ENCODE measurements around the gene ADAMTS9.

The ADAMTS9 gene

DNA sequence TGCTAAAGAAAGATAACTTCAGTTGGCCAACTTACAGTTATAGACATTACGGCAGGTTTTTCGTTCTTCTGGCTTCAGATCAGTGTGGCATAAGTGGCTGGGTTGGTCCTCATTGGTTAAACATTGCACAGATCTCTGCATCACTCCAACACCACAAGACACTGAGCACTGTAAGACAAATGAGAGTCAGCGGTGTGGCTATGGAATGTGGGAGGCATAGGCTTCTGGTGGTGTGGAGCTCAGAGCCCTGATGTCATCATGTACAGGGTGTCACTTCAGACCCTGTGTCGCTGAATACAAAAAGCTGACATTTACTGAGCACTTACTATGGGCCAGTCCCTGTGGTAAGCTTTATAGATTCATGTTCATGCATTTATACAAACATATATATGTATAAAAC, 146.0 kb downstream of the ADAMTS9 start:
- DNase-seq (ENCODE audit: low read depth in 2 of 2) = no peak

DNA sequence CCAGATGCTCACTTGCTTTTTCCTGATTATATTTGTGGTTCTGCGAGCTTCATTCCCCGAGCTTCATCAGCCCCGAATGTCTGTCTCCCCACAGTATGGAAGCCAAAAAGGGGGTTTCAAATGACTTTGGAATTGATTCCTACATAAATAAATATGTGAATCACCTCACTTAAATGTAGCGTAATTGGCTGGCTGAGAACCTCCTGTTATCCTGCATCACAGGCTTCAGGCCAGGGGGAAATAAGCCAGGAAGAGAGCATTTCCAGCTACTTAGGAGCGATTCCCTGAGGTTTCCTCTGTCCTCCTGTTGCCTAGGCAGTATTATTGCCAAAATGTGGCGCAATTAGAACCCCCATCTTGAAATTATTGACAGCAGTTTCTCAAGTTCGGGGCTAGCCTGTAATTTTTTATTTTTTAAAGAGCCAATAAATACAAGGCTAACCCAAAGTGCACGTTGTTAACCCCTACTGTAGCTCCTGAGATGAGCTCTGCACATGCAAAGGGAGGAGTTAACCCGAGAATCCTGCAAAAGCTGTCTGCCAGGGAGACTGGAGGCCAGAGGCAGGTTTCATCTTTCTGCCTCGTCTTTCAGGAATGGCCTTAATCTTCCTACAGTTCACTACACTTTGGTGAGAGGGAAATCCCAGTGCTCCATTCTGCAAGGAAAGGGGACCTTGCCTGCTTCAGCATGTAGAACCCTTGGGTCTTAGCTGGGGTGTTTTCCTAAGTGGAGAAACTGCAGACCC, 148.2 kb downstream of the ADAMTS9 start:
- no peak for DNase-seq (ENCODE audit: low read depth in 2 of 2)

DNA sequence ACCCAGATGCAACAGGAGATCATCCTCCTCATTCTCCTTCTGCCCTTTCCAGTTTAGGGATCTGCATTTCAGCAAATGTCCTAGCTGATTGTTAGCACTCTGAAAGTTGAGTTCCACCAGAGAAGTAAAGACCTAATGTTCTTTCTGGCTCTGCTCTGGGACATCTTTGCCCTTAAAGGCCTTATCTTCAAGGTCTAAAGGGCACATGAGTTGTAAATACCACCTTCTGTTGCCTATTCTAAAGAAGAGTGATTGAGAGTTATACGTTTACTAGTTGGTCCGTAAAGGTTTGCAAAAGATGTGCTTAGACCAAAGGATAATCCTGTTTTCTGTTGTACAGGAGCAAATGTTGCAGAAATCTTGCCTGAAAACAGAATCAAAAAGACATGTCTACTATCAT, 151.6 kb downstream of the ADAMTS9 start:
- no peak for DNase-seq (ENCODE audit: low read depth in 2 of 2)

DNA sequence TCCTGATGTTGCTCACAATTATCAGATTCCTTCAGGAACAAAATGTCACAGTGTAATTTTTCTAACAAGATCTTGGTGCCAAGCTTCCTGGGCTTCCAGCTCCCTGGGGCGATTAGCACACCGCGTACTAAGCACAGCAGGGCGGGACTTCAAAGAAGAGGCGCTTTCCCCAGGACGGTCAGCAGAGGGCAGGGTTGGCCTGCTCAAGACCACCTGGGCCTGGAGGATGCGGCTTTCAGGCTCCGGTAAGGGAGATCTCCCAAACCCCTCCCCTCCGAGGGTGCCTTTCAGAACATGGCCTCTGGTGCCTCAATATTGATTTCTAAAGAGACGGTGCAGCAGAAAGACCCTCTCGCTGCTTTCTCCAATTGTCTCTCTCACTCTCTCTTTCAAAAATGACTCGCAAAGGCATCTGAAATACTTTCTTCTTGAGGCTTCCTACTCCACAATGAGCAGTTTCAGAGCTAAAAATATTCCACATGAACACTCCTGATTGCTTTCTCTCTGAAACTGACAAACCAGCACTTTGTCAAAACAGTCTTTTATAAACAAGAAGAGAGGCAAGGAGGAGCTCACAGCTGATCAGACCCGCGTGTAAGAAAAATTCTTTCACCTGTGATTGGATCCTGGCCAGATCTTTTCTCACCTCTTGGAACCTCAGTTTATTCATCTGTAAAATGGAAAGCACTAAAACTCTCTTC, 154.0 kb downstream of the ADAMTS9 start:
- peak in 1 of 2 donors; percentile 18 for DNase-seq (ENCODE audit: low read depth in 2 of 2)

DNA sequence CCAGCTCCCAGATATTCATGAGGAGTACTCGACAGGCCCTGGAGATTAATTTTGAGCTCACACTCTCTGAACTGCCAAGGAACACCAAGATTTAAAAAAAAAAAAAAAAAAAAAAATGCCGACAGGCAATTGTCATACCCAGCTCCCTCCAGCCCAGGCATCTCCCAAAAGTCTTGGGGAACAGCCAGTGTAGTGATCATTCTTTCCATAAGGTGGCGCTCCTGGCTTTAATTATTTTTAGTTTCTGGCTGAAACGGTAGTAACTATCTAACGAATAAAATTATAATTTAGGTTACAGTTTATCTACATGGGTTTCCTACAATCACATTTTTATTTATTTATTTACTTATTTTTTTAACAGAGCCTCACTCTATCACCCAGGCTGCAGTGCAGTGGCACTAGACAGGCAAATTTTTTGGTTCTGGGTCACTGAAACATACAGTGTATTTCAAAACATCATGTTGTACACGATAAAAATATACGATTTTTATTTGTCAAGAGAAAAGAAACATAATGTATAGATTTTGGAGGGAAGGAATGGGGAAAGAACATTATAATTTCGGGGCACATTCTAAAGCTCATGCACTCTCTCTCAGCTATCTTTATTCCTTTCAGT, 157.3 kb downstream of the ADAMTS9 start:
- DNase-seq (ENCODE audit: low read depth in 2 of 2) = no peak

DNA sequence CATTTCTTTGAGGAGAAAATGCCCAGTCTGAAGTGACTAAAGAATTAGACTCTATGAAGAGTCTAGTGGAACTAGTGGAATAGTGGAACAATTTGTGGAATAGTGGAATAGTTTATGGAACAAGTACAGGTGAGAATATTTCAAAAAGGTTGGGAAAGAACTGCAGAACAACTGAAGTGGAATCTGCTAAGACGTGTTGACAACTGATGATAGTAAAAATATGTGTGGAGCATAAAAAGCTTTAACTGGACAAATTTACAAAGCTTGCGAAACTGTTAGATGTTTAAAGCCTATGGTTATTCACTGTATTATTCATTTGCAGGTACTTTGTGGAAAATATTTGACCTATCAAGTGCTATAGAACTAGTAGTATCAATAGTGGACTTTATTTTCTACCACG, 164.5 kb downstream of the ADAMTS9 start:
- DNase-seq (ENCODE audit: low read depth in 2 of 2) = no peak

DNA sequence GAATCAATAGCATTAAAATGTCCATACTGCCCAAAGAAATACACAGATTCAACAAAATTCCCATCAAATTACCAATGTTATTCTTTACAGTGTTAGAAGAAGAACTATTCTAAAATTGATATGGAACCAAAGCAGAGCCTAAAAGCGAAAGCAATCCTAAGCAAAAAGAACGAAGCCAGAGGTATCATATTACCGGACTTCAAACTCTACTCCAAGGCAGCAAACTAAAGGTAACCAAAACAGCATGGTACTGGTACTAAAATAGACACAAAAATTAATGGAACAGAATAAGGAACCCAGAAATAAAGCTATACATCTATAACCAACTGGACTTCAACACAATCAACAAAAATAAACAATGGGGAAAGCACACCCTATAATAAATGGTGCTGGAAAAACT, 167.5 kb downstream of the ADAMTS9 start:
- no peak for DNase-seq (ENCODE audit: low read depth in 2 of 2)

DNA sequence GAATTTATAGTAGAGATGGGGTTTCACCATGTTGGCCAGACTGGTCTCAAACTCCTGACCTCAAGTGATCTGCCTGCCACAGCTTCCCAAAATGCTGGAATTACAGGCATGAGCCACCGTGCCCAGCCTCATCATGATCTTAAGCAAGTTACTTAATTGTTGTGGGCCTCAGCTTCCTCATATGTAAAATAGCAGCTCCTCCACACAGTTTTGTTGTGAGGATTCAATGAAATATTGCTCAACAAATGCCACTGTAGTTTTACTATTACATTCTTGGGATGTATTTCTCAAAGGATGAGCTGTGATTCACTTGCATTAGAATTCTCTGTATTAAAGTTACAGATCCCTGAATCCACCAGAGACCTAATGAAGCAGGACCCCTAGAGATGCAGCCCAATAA, 168.8 kb downstream of the ADAMTS9 start:
- DNase-seq (ENCODE audit: low read depth in 2 of 2) = no peak

DNA sequence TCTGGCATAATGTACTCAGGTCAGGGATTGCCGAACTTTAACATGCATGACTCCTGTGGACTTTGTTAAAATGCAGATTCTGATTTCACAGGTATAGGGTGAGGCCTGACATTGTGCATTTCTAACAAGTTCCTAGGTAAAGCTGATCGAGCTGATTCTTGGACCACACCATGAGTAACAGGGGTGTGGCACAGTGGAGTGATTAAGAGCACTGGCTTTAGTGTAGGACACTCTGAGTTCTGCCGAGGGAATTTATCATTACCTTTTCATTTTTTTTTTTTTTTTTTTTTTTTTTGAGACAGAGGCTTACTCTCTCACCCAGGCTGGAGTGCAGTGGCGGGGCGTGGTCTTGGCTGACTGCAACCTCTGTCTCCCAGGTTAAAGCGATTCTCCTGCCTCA, 169.3 kb downstream of the ADAMTS9 start:
- no peak for DNase-seq (ENCODE audit: low read depth in 2 of 2)

DNA sequence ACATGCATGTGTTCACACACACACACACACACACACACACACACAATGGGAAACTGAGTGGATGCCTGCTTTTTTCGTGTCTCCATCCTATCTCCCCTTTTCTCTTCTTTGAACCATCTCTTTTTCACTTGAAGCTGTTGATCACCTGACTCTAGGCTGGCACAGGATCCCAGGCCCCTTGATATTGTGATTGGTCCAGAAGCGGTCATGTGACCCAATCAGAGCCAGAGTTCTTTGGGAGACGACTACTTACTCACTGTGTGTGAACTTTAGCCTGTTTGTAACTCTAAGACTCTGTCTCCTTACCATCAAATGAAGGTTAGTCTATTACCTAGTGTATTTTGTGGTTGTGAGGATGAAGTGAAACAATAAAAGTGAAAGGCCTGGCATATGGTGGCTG, 172.9 kb downstream of the ADAMTS9 start:
- DNase-seq (ENCODE audit: low read depth in 2 of 2) = no peak

DNA sequence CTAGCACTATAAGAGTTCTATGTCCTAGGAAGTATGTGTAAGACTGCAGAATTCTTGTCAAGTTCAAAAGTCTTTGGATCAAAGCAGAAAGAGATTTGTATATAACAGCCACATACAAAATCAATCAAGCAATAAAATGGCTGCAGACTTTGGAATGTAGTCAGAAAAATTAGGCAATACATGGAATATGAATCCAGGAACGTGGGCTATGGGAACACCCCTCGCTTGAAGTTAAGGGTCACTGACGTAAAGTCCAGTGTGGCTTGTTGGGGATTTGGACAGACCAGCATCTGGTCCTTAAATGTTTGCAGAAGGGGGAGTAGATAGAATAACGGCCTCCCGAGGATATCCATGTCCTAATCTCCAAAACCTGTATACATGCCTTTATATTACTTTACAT, 178.6 kb downstream of the ADAMTS9 start:
- DNase-seq (ENCODE audit: low read depth in 2 of 2) = no peak

DNA sequence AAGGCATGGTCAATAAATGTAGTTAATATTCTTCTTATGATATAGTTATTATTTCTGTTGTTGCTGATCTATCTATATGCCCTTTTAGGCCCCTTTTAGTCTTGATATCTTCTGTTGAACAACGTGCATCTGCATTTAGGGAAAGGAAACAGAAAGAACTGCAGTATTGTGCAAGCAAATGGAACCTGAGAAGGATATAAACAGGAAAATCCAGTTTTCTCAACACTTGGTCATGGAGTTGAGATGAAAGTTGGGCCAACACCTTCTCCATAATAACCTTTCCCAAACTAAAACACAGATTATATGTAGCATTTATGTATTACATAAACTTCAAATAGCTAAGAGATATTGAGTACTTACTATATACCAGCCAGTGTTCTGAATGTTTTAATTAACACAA, 179.7 kb downstream of the ADAMTS9 start:
- no peak for DNase-seq (ENCODE audit: low read depth in 2 of 2)

DNA sequence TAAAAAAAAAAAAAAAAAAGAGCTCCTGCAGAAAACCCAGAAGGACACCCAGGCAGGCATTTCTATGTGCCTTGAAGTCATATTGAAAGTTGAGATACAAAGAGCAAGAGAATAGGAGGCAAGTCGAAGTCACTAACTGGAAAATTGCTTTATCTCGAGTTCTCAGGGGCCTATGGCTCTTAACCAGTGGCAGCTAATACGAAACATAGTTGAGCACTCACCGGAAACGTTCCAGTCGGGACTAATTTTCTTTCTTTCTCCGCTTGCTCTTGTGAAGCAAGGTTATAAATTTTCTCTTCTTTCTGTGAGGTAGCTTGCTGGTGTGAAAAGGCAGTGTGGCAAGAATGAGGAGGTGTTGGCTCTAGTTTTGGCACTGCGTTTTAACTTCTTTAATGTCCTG, 181.5 kb downstream of the ADAMTS9 start:
- DNase-seq (ENCODE audit: low read depth in 2 of 2) = no peak

DNA sequence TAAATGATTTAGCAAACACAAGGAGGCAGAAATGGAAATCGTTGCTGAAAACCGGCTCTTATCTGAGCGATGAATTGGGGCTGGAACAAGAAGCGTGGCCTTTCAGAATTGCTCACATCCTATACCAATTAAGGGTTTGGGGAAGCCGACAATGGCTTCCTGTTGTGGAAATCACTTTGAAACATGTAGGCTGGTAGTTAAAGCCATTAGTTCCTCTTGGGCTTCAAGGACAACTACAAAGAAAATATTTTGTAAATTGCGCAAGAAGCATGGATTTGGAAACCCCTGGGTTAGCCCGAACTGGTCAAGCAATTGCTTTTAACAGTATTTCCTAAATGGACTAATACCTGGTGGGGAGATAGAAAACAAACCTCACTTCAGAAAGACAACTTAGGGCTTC, 182.4 kb downstream of the ADAMTS9 start:
- no peak for DNase-seq (ENCODE audit: low read depth in 2 of 2)

DNA sequence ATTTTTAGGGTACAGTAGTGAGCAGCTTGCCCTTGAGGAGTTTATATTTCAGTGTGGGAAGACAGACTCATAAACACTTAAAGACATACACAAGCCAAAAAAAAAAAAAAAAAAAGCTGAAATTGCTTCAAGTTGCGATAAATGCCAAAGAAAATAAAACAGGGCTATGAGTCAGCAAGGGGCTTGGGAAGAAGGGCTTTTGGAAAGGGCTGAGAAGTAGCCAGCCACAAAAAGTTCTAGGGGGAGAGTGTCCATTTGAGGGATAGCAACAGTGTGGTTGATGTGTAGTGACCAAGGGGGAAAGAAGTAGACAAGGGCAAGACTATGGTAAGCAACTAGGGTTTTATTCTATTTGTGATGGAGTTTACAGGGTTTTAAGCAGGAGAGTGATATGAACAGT, 185.5 kb downstream of the ADAMTS9 start:
- DNase-seq (ENCODE audit: low read depth in 2 of 2) = no peak

DNA sequence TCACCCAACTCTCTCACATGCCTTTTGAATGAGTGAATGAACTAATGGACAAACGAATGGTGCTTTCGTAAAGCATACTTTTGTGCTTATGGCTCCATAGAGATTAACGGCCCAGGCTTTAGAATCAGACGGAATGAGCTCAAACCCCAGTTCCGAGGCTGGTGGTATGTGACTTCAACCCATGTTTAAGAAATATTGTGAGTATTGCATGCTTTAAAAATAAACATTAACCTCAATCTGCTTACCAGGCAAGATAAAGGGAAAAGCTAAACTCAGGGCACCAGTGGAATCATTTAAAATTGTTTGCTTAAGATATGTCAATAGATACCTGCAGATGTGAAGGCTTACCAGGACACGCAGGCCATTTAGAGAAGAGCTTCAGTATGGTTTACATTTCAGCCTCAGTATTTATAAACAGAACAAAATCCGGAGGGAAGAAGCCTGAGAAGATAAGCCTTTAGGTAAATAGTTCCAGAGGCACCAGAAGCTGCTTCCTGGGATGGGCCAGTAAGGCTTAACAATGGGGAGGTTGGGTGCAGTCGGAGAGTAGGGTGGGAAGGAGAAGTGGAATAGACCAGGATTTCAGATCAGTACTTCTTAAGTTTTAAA, 186.4 kb downstream of the ADAMTS9 start:
- no peak for DNase-seq (ENCODE audit: low read depth in 2 of 2)

DNA sequence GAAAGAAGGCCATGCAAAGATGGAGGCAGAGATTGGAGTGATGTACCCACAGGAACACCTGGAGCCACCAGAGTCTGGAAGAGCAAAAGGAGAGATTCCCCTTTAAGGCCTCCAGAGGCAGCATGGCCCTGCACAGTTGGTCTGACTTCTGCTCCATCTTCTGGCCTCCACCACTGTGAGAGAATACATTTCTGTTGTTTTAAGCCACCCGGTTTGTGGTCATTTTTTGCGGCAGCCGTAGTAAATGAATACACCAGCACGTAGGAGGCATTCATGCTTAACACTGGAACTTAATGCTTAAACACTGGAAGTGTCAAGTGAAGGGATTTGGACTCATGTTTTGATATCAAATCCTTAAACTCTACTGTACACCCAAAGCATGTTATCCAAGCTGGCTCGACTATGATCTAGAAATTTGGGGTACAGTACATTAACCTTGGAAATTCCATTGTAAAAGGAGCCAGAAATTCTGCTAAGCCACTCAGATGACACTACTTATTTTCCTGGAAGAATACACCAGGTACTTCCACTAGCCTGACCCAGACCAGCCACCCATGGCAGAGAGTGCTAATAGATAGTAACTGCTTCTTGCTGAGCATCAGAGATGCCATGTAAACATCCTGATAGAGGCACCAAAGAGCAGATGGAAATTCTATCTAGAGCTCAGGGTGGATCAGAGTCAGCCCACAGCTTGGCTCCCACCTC, 190.9 kb downstream of the ADAMTS9 start:
- DNase-seq (ENCODE audit: low read depth in 2 of 2) = no peak

DNA sequence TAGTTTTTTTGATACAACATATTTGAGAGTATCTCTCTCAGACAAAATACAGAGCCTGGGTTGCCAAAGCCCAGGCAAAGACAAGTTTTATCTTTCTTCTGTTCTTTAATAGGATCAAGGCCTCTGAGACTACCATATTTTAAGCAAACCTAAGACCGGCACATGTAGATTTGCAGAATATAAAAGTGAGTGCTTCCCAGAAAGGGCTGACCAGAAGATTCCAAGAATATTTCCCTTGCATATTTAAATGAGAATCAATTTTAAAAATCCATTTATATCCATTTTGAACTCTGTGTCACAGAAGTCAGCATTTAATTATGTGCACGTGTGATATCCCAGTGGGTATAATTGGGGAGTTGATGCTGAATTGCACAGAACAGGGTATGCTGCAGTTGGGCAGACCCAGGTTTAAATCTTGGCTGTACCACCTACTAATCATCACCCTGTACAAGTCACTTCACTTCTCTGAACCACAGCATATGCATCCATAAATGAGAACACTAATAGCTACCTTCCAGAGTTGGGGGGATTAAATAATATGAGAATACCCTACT, 191.9 kb downstream of the ADAMTS9 start:
- no peak for DNase-seq (ENCODE audit: low read depth in 2 of 2)

DNA sequence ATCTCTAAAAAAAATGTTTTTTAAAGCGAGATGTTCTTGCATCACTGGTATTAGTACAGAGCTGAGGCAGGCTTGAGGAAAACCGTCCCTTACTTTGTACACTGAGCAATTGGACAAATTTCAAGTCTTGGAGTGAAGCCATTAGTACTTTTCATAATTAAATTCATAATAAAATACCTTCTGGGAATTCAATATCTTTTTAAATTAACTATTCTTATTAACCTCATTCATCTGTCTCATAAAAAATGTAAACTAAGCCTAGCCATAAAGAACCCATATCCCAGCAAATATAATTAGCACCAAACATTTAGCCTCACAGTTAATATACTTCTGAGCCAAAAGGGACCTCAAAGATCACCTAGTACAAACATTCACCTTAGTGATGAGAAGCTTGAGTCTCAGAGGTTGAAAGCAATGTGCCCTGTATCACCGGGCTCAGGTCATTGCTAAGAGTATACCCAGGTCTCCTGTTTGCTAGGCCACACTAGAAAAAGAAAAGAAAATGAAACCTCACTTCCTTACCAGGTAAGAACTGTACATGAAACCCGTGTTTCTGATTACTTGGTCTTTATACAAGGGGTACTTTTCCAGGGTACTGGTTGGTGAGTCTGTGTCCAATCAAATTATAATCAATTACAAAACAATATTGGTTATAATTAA, 192.5 kb downstream of the ADAMTS9 start:
- DNase-seq (ENCODE audit: low read depth in 2 of 2) = no peak

DNA sequence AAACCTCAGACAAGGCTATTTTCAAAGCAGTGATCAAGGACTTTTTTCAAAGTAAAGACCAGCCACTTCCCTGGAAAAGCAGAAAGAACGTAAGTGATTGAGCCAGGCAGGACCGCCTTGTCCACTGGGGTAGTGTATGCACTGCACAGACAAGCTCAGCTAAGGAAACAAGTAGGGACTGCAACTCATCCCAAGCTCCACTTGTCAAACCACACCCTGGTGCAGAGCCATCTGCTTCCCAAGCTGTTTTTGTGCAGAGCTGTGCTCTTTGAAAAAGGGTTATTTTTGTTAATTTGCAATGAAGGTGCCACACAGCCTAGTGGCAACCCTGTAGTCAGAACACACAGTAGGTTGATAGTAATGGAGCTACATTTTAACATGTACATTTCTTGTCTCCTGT, 193.3 kb downstream of the ADAMTS9 start:
- DNase-seq (ENCODE audit: low read depth in 2 of 2) = no peak

DNA sequence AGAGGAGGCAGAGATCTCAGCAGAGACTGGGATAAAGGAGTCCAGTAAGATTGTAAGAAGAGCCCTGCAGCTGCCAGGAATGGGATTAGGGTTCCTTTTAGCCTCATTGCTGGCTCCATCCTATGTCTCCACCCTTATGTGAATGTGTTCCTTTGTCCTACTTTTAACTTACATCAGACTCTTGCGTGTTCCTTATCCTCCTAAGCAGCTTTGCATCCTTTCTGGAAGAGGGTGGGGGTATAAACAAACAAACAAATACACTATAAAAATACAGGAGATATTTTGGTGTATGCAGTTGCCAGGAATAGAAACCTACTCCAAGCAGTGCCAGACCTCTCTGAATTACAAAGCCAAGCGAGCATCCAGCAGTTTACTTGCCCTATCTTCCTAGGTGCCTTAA, 194.7 kb downstream of the ADAMTS9 start:
- DNase-seq (ENCODE audit: low read depth in 2 of 2) = no peak
